ENCODE measurements around the gene PRCC.

Gene PRCC

DNA sequence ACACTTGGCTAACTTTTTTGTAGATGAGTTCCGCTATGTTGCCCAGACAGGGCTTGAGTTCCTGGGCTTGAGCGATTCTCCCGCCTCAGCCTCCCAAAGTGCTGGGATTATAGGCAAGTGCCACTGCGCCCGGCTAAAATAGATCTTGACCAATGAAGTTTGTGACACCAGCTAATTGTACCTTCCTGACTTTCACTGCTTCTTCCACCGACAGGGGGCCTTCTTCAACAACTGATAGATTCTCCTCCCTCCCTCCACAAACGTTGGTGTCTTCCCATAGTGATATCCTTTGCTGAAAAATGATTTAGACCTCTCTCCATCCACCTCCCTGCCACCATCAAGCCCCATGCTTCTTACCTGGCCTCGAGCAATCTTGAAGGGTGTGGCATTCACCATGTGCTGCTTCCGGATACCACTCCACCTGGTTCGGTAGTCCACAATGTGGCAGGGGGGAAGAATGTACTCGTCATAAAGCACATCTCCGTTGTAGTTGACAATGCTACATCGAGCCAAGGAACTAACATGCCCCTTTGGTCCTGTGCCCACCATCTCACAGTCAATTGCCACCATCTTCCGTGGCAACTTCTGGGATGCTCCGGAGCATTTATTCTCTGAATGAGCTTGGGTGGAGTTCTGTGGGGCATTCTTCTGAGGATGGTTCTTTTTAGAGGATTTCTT is 40.6 kb upstream of the PRCC start:
- Histone ChIP-seq H2BK120ac (ENCODE audit: low read depth, low read length) (no peak overlapping the region), H4K91ac (ENCODE audit: low read depth, low read length, poor library complexity) (no peak overlapping the region), H3K9ac (ENCODE audit: low read depth, low read length, poor library complexity) (no peak overlapping the region), H3K4ac (ENCODE audit: low read length) (no peak overlapping the region), H2AFZ (ENCODE audit: low read length) (no peak overlapping the region), H2AK5ac (ENCODE audit: low read depth, low read length) (no peak overlapping the region), H3K36me3 (replicated peaks in 1 of 2; ENCODE audit: control insufficient read depth in 2 of 2, insufficient read depth in 2 of 2, low read length in 2 of 2) (peaks cover 28 to 58% of the 10 kb centered on the region in 2 donors), H3K79me1 (ENCODE audit: low read depth, low read length) (peaks cover 4% of the 10 kb centered on the region), H4K8ac (ENCODE audit: low read depth, low read length) (no peak overlapping the region), H2BK12ac (ENCODE audit: low read length) (no peak overlapping the region), H3K9me3 (replicated peaks in 1 of 2; ENCODE audit: control insufficient read depth in 2 of 2, insufficient read depth in 1 of 2, low read depth in 1 of 2, low read length in 2 of 2) (no peaks in the 10 kb centered on the region), H3K27me3 (ENCODE audit: control insufficient read depth in 3 of 3, insufficient read depth in 3 of 3, low read depth in 1 of 3, low read length in 3 of 3) (no peaks in the 10 kb centered on the region), H3K14ac (ENCODE audit: low read length) (no peak overlapping the region), H3K18ac (ENCODE audit: low read length) (no peak overlapping the region), H3K4me2 (ENCODE audit: insufficient read depth, low read length, poor library complexity, severe bottlenecking) (peak overlapping the region; percentile 23), H3K4me3 (ENCODE audit: low read length in 2 of 2) (peak overlapping the region in 1 of 2 donors; percentile 26), H3K4me1 (ENCODE audit: control insufficient read depth in 2 of 2, insufficient read depth in 1 of 2, low read depth in 1 of 2, low read length in 2 of 2) (peaks cover 15 to 30% of the 10 kb centered on the region in 2 donors), H2BK5ac (ENCODE audit: low read length) (no peak overlapping the region), H3K27ac (replicated peaks; ENCODE audit: low read length) (no peak overlapping the region), H2BK15ac (ENCODE audit: low read length) (no peak overlapping the region), H3K23ac (ENCODE audit: low read depth, low read length, poor library complexity) (no peak overlapping the region)
- DNase-seq (ENCODE audit: low spot score): no peak
- no CpG with 5 or more reads among the region's 15 CpGs for WGBS, 2 donors (ENCODE audit: extremely low coverage in 2 of 2, insufficient read length in 2 of 2, insufficient replicate concordance in 1 of 2)

DNA sequence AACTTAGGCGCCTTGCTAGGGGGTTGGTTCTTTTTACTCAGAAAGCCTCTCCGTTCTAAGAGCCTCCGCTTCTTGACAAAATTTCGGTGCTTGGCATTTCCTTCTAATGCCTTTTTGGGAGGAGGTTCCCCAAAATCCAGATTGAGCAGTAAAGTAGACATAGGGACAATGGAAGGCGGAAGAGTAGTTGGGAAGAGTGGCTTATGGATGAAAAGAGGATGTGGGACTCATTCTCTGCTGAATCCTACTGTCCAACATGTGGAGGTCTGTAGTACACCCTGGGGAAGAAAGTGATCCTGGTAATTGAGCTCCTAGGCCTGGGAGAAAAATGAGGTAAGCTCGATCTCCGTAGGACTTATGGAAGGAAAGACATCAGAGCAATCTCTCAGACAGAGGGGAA is 39.8 kb upstream of the PRCC start:
- H4K91ac ChIP-seq (ENCODE audit: low read depth, low read length, poor library complexity): no peak overlapping the region
- H2BK5ac ChIP-seq (ENCODE audit: low read length): no peak overlapping the region
- H3K27ac ChIP-seq (replicated peaks; ENCODE audit: low read length): no peak overlapping the region
- no peak overlapping the region for H3K9ac ChIP-seq (ENCODE audit: low read depth, low read length, poor library complexity)
- no peaks in the 10 kb centered on the region for H3K27me3 ChIP-seq (ENCODE audit: control insufficient read depth in 3 of 3, insufficient read depth in 3 of 3, low read depth in 1 of 3, low read length in 3 of 3)
- peak overlapping the region; percentile 86 for H3K4me2 ChIP-seq (ENCODE audit: insufficient read depth, low read length, poor library complexity, severe bottlenecking)
- H2AK5ac ChIP-seq (ENCODE audit: low read depth, low read length): no peak overlapping the region
- WGBS, 2 donors (ENCODE audit: extremely low coverage in 2 of 2, insufficient read length in 2 of 2, insufficient replicate concordance in 1 of 2): no CpG with 5 or more reads among the region's 7 CpGs
- H3K4ac ChIP-seq (ENCODE audit: low read length): no peak overlapping the region
- H3K79me1 ChIP-seq (ENCODE audit: low read depth, low read length): peaks cover 5% of the 10 kb centered on the region
- H3K9me3 ChIP-seq (replicated peaks in 1 of 2; ENCODE audit: control insufficient read depth in 2 of 2, insufficient read depth in 1 of 2, low read depth in 1 of 2, low read length in 2 of 2): no peaks in the 10 kb centered on the region
- no peak overlapping the region for H2BK12ac ChIP-seq (ENCODE audit: low read length)
- no peak overlapping the region for H3K23ac ChIP-seq (ENCODE audit: low read depth, low read length, poor library complexity)
- DNase-seq (ENCODE audit: low spot score): no peak
- no peak overlapping the region for H3K14ac ChIP-seq (ENCODE audit: low read length)
- peak overlapping the region; percentile 88 to 95 for H3K4me3 ChIP-seq (ENCODE audit: low read length in 2 of 2)
- no peak overlapping the region for H2BK15ac ChIP-seq (ENCODE audit: low read length)
- no peak overlapping the region for H4K8ac ChIP-seq (ENCODE audit: low read depth, low read length)
- H2BK120ac ChIP-seq (ENCODE audit: low read depth, low read length): no peak overlapping the region
- peaks cover 28 to 61% of the 10 kb centered on the region in 2 donors for H3K36me3 ChIP-seq (replicated peaks in 1 of 2; ENCODE audit: control insufficient read depth in 2 of 2, insufficient read depth in 2 of 2, low read length in 2 of 2)
- H3K18ac ChIP-seq (ENCODE audit: low read length): no peak overlapping the region
- H2AFZ ChIP-seq (ENCODE audit: low read length): no peak overlapping the region
- H3K4me1 ChIP-seq (ENCODE audit: control insufficient read depth in 2 of 2, insufficient read depth in 1 of 2, low read depth in 1 of 2, low read length in 2 of 2): peaks cover 15 to 30% of the 10 kb centered on the region in 2 donors

DNA sequence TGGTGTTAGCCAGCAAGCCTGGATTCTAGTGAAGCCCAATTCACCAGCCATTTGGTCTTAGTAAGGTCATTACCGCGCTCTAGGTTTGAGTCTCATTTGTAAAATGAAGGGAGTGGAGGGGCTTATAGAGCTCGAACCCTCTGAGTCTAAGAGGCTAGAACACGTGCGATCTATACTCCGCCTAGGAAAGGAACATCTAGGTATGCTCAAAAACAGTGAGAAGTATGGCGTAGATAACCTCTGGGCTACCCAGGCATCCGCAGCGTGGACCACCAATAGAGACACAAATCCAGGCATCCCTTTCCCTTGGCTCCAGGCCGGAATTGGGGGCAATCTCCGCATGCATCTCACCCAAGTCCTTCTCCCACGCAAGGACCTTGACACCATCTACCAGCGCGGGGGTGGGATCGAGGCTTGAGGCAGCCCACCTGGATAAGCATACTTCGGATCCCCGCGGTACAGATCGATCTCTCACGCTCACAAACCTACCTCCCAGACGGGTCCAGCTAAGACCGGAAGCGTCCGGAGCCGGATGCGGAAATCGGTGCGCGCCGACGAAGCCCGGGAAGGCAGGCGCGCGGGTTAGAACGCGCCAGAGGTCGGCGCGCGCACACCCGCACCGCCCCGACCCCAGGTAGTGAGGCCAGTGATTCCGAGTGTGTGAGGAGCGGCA is 39.3 kb upstream of the PRCC start, which contains the start of gene METTL25B:
METTL25B (plus strand) TSS at position 544 of the 673 bp plus-strand sequence. CDS start 636 bp downstream, outside the sequence.
- Histone ChIP-seq H3K27me3 (ENCODE audit: control insufficient read depth in 3 of 3, insufficient read depth in 3 of 3, low read depth in 1 of 3, low read length in 3 of 3) (no peaks in the 10 kb centered on the region), H3K23ac (ENCODE audit: low read depth, low read length, poor library complexity) (peak within 1 kb of the TSS; percentile 65), H4K8ac (ENCODE audit: low read depth, low read length) (no peak within 1 kb of the TSS), H3K36me3 (replicated peaks in 1 of 2; ENCODE audit: control insufficient read depth in 2 of 2, insufficient read depth in 2 of 2, low read length in 2 of 2) (peaks cover 27 to 61% of the 10 kb centered on the region in 2 donors), H2BK12ac (ENCODE audit: low read length) (no peak within 1 kb of the TSS), H3K14ac (ENCODE audit: low read length) (no peak within 1 kb of the TSS), H4K91ac (ENCODE audit: low read depth, low read length, poor library complexity) (no peak within 1 kb of the TSS), H3K9me3 (replicated peaks in 1 of 2; ENCODE audit: control insufficient read depth in 2 of 2, insufficient read depth in 1 of 2, low read depth in 1 of 2, low read length in 2 of 2) (no peaks in the 10 kb centered on the region), H2AK5ac (ENCODE audit: low read depth, low read length) (peak within 1 kb of the TSS; percentile 67), H3K27ac (replicated peaks; ENCODE audit: low read length) (peak within 1 kb of the TSS; percentile 59), H3K4me3 (ENCODE audit: low read length in 2 of 2) (peak within 1 kb of the TSS; percentile 88 to 95), H2BK15ac (ENCODE audit: low read length) (no peak within 1 kb of the TSS), H3K4me1 (ENCODE audit: control insufficient read depth in 2 of 2, insufficient read depth in 1 of 2, low read depth in 1 of 2, low read length in 2 of 2) (peaks cover 15 to 30% of the 10 kb centered on the region in 2 donors), H3K18ac (ENCODE audit: low read length) (peak within 1 kb of the TSS; percentile 91), H3K4me2 (ENCODE audit: insufficient read depth, low read length, poor library complexity, severe bottlenecking) (peak within 1 kb of the TSS; percentile 89), H3K9ac (ENCODE audit: low read depth, low read length, poor library complexity) (peak within 1 kb of the TSS; percentile 96), H2BK120ac (ENCODE audit: low read depth, low read length) (no peak within 1 kb of the TSS), H3K4ac (ENCODE audit: low read length) (no peak within 1 kb of the TSS), H2AFZ (ENCODE audit: low read length) (peak within 1 kb of the TSS; percentile 91), H2BK5ac (ENCODE audit: low read length) (peak within 1 kb of the TSS; percentile 82), H3K79me1 (ENCODE audit: low read depth, low read length) (peaks cover 5% of the 10 kb centered on the region)
- no CpG with 5 or more reads among the region's 46 CpGs for WGBS, 2 donors (ENCODE audit: extremely low coverage in 2 of 2, insufficient read length in 2 of 2, insufficient replicate concordance in 1 of 2)
- DNase-seq (ENCODE audit: low spot score): peak; percentile 76

Data from neuronal stem cell (in vitro differentiated cells).